Measurements from ENCODE around the gene GBP3.

- TF ChIP-seq, protein P1, sequence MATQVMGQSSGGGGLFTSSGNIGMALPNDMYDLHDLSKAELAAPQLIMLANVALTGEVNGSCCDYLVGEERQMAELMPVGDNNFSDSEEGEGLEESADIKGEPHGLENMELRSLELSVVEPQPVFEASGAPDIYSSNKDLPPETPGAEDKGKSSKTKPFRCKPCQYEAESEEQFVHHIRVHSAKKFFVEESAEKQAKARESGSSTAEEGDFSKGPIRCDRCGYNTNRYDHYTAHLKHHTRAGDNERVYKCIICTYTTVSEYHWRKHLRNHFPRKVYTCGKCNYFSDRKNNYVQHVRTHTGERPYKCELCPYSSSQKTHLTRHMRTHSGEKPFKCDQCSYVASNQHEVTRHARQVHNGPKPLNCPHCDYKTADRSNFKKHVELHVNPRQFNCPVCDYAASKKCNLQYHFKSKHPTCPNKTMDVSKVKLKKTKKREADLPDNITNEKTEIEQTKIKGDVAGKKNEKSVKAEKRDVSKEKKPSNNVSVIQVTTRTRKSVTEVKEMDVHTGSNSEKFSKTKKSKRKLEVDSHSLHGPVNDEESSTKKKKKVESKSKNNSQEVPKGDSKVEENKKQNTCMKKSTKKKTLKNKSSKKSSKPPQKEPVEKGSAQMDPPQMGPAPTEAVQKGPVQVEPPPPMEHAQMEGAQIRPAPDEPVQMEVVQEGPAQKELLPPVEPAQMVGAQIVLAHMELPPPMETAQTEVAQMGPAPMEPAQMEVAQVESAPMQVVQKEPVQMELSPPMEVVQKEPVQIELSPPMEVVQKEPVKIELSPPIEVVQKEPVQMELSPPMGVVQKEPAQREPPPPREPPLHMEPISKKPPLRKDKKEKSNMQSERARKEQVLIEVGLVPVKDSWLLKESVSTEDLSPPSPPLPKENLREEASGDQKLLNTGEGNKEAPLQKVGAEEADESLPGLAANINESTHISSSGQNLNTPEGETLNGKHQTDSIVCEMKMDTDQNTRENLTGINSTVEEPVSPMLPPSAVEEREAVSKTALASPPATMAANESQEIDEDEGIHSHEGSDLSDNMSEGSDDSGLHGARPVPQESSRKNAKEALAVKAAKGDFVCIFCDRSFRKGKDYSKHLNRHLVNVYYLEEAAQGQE (IDR thresholded peaks at IDR 0.05; ENCODE audit: unreplicated experiment): no peak
- TF ChIP-seq, protein P2, sequence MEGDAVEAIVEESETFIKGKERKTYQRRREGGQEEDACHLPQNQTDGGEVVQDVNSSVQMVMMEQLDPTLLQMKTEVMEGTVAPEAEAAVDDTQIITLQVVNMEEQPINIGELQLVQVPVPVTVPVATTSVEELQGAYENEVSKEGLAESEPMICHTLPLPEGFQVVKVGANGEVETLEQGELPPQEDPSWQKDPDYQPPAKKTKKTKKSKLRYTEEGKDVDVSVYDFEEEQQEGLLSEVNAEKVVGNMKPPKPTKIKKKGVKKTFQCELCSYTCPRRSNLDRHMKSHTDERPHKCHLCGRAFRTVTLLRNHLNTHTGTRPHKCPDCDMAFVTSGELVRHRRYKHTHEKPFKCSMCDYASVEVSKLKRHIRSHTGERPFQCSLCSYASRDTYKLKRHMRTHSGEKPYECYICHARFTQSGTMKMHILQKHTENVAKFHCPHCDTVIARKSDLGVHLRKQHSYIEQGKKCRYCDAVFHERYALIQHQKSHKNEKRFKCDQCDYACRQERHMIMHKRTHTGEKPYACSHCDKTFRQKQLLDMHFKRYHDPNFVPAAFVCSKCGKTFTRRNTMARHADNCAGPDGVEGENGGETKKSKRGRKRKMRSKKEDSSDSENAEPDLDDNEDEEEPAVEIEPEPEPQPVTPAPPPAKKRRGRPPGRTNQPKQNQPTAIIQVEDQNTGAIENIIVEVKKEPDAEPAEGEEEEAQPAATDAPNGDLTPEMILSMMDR (conservative IDR thresholded peaks at IDR 0.05; ENCODE audit: low read depth in 2 of 2): no peak
- TF ChIP-seq EZH2 (IDR thresholded peaks at IDR 0.05; ENCODE audit: low read depth, unreplicated experiment) (no peak), CREB1 (CRISPR knock-in tag; IDR thresholded peaks at IDR 0.05; ENCODE audit: low read depth) (no peak), POLR2AphosphoS5 (IDR thresholded peaks at IDR 0.05; ENCODE audit: low read depth) (no peak), ETS1 (IDR thresholded peaks at IDR 0.05) (no peak), EZH2phosphoT487 (IDR thresholded peaks at IDR 0.05; ENCODE audit: unreplicated experiment) (no peak), JUNB (IDR thresholded peaks at IDR 0.05; ENCODE audit: unreplicated experiment) (no peak), STAT1 (IDR thresholded peaks at IDR 0.05; ENCODE audit: unreplicated experiment) (no peak), ZNF114 (CRISPR knock-in tag; IDR thresholded peaks at IDR 0.05) (no peak)
Measured at GRCh38 chr1:88985032-88985431, 37.6 kb downstream of the GBP3 start.
